IMR-90 (cell line): ENCODE measurements around the gene SUCLA2. TPM values are rescaled to one million over a fixed set of nuclear protein-coding genes. Genes with fewer than 3 reads are reported as not detected.

Experiments used
- ATAC-seq: fragments of 200-7000 bp; cut with Tn5 transposase; 2 replicates; pipeline ENCODE4 v1.9.1; 2020; ENCODE audit warnings: low read depth, mild to moderate bottlenecking, moderate library complexity
- BruUV-seq: library from RNA; stranded (reverse); fragments of 400-500 nt; replicated peaks from 2 replicates; lab custom pipeline; 2021; lab: Mats Ljungman, UMichigan
- CTCF ChIA-PET: fragments of 300-600 bp; formaldehyde crosslinking; extraction: SDS; loops from one replicate; lab custom pipeline; 2021; ENCODE audit warnings: antibody characterized with exemption; lab: Yijun Ruan, JAX
- POLR2A ChIA-PET: fragments of 300-600 bp; sonication (Branson Sonifier 250); formaldehyde crosslinking; loops from one replicate; lab custom pipeline; 2022; ENCODE audit warnings: antibody characterized with exemption; ENCODE audit not compliant: unreplicated experiment; lab: Charles Lee
- DNase-seq: peaks from one replicate; pipeline ENCODE4 v3.0.0; 2013
- H2AFZ ChIP-seq: replicated peaks from 2 replicates; pipeline ENCODE3; 2013; ENCODE audit warnings: low read length, mild to moderate bottlenecking; ENCODE audit not compliant: poor library complexity
- H2AK5ac ChIP-seq: 2 replicates; pipeline ENCODE4 v1.6.1; 2013; ENCODE audit warnings: low read depth, low read length, inconsistent platforms
- H2AK9ac ChIP-seq: replicated peaks from 2 replicates; pipeline ENCODE3; 2013; ENCODE audit warnings: mild to moderate bottlenecking, low read depth, low read length, moderate library complexity; ENCODE audit not compliant: poor library complexity
- H2BK120ac ChIP-seq: 2 replicates; pipeline ENCODE4 v1.6.1; 2013; ENCODE audit warnings: low read depth, low read length, inconsistent platforms
- H2BK15ac ChIP-seq: 3 replicates; pipeline ENCODE4 v1.6.1; 2013; ENCODE audit warnings: low read depth, low read length, inconsistent platforms
- H2BK20ac ChIP-seq: 2 replicates; pipeline ENCODE4 v1.6.1; 2013; ENCODE audit warnings: low read depth, mild to moderate bottlenecking, inconsistent platforms, low read length, moderate library complexity
- H2BK5ac ChIP-seq: 2 replicates; pipeline ENCODE4 v1.6.1; 2013; ENCODE audit warnings: mild to moderate bottlenecking, low read depth, low read length, inconsistent platforms; ENCODE audit not compliant: poor library complexity, severe bottlenecking
- H3K14ac ChIP-seq: replicated peaks from 2 replicates; pipeline ENCODE4 v1.6.1; 2013; ENCODE audit warnings: low read depth, low read length, inconsistent platforms
- H3K18ac ChIP-seq: 2 replicates; pipeline ENCODE4 v1.6.1; 2013; ENCODE audit warnings: low read depth, low read length, control low read depth
- H3K23ac ChIP-seq: 2 replicates; pipeline ENCODE4 v1.6.1; 2013; ENCODE audit warnings: low read depth, low read length, inconsistent platforms
- H3K27ac ChIP-seq: 2 replicates; pipeline ENCODE4 v1.5.1; 2013; ENCODE audit warnings: mild to moderate bottlenecking, control low read depth, low read length; ENCODE audit not compliant: insufficient read depth
- H3K27me3 ChIP-seq: 2 replicates; pipeline ENCODE4 v1.6.1; 2013; ENCODE audit warnings: low read length; ENCODE audit not compliant: control insufficient read depth, insufficient read depth
- H3K36me3 ChIP-seq: 2 replicates; pipeline ENCODE4 v1.6.1; 2013; ENCODE audit warnings: low read length, mixed read lengths; ENCODE audit not compliant: control insufficient read depth, insufficient read depth
- H3K4ac ChIP-seq: 2 replicates; pipeline ENCODE4 v1.6.1; 2013; ENCODE audit warnings: low read depth, low read length, inconsistent platforms
- H3K4me1 ChIP-seq: 2 replicates; pipeline ENCODE4 v1.6.1; 2013; ENCODE audit warnings: low read length, mixed read lengths; ENCODE audit not compliant: control insufficient read depth, insufficient read depth
- H3K4me2 ChIP-seq: 2 replicates; pipeline ENCODE4 v1.6.1; 2013; ENCODE audit warnings: low read depth, mild to moderate bottlenecking, control low read depth, low read length, moderate library complexity
- H3K4me3 ChIP-seq: 2 replicates; pipeline ENCODE4 v1.5.1; 2013; ENCODE audit warnings: low read depth, mild to moderate bottlenecking, control low read depth, low read length, moderate library complexity; ENCODE audit not compliant: insufficient read depth
- H3K56ac ChIP-seq: 2 replicates; pipeline ENCODE4 v1.6.1; 2013; ENCODE audit warnings: low read length, inconsistent platforms; ENCODE audit not compliant: insufficient read depth; ENCODE audit errors: extremely low read depth
- H3K79me1 ChIP-seq, 2 experiments: 2 replicates each; pipeline ENCODE4 v1.6.1; 2013; ENCODE audit warnings: low read length in 2 of 2, inconsistent platforms in 1 of 2, low read depth in 1 of 2
- H3K9ac ChIP-seq: 2 replicates; pipeline ENCODE4 v1.6.1; 2013; ENCODE audit warnings: low read depth, low read length, control low read depth
- H3K9me1 ChIP-seq: 2 replicates; pipeline ENCODE4 v1.6.1; 2013; ENCODE audit warnings: low read length, inconsistent platforms; ENCODE audit not compliant: insufficient read depth
- H3K9me3 ChIP-seq: 2 replicates; pipeline ENCODE4 v1.6.1; 2013; ENCODE audit warnings: low read length; ENCODE audit not compliant: control insufficient read depth, insufficient read depth
- H4K20me1 ChIP-seq: 2 replicates; pipeline ENCODE4 v1.6.1; 2013; ENCODE audit warnings: low read length, inconsistent platforms; ENCODE audit not compliant: insufficient read depth
- H4K5ac ChIP-seq: 2 replicates; pipeline ENCODE4 v1.6.1; 2013; ENCODE audit warnings: mild to moderate bottlenecking, low read depth, low read length, control low read depth
- H4K8ac ChIP-seq, 2 experiments: 2 replicates each; pipeline ENCODE4 v1.6.1; 2013; ENCODE audit warnings: low read depth in 2 of 2, low read length in 2 of 2, control low read depth in 1 of 2, inconsistent platforms in 1 of 2
- H4K91ac ChIP-seq: 2 replicates; pipeline ENCODE4 v1.6.1; 2013; ENCODE audit warnings: low read depth, low read length, inconsistent platforms; ENCODE audit not compliant: insufficient read depth
- BHLHE40 ChIP-seq: fragments of 150-350 bp; IDR thresholded peaks from 2 replicates; pipeline ENCODE4 v1.6.1; 2016; ENCODE audit warnings: mild to moderate bottlenecking, low read depth, low read length
- CEBPB ChIP-seq: IDR thresholded peaks from 2 replicates; pipeline ENCODE4 v1.6.1; 2012; ENCODE audit warnings: low read depth, low read length, improper control_type of control experiment
- CHD1 ChIP-seq: IDR thresholded peaks from 2 replicates; pipeline ENCODE4 v1.6.1; 2012; ENCODE audit warnings: low read depth, low read length, improper control_type of control experiment
- ELK1 ChIP-seq: fragments of 150-350 bp; IDR thresholded peaks from 2 replicates; pipeline ENCODE4 v1.6.1; 2016; ENCODE audit warnings: low read depth, mild to moderate bottlenecking, low read length, moderate library complexity, borderline replicate concordance
- FOS ChIP-seq: fragments of 150-350 bp; IDR thresholded peaks from 2 replicates; pipeline ENCODE4 v1.6.1; 2016; ENCODE audit warnings: low read depth, low read length
- MAFK ChIP-seq: IDR thresholded peaks from 2 replicates; pipeline ENCODE4 v1.6.1; 2012; ENCODE audit warnings: low read depth, low read length, improper control_type of control experiment
- MAZ ChIP-seq: IDR thresholded peaks from 2 replicates; pipeline ENCODE4 v1.6.1; 2012; ENCODE audit warnings: low read depth, mild to moderate bottlenecking, low read length, improper control_type of control experiment, moderate library complexity, borderline replicate concordance
- MXI1 ChIP-seq: IDR thresholded peaks from 2 replicates; pipeline ENCODE4 v1.6.1; 2012; ENCODE audit warnings: low read depth, mild to moderate bottlenecking, low read length, moderate library complexity, borderline replicate concordance
- NFE2L2 ChIP-seq: fragments of 150-350 bp; IDR thresholded peaks from 2 replicates; pipeline ENCODE4 v1.6.1; 2016; ENCODE audit warnings: low read depth, mild to moderate bottlenecking, low read length
- POLR2A ChIP-seq: IDR thresholded peaks from 2 replicates; pipeline ENCODE4 v1.6.1; 2012; ENCODE audit warnings: mild to moderate bottlenecking, low read depth, low read length
- RAD21 ChIP-seq: IDR thresholded peaks from 2 replicates; pipeline ENCODE4 v1.6.1; 2012; ENCODE audit warnings: low read length, improper control_type of control experiment
- RCOR1 ChIP-seq: IDR thresholded peaks from 2 replicates; pipeline ENCODE4 v1.6.1; 2012; ENCODE audit warnings: mild to moderate bottlenecking, low read length, improper control_type of control experiment; ENCODE audit not compliant: insufficient replicate concordance
- RFX5 ChIP-seq: IDR thresholded peaks from 2 replicates; pipeline ENCODE4 v1.8.0; 2012; ENCODE audit warnings: low read depth, mild to moderate bottlenecking, low read length, moderate library complexity
- SMC3 ChIP-seq: fragments of 150-350 bp; IDR thresholded peaks from 2 replicates; pipeline ENCODE4 v1.6.1; 2016; ENCODE audit warnings: low read depth, mild to moderate bottlenecking, antibody characterized with exemption, low read length, moderate library complexity
- WGBS, 2 experiments: methylation state at CpG; one replicate each; pipeline versions ENCODE4 v1.1.5 to v1.1.7; 2013; ENCODE audit warnings: missing lambda C conversion rate in 2 of 2; ENCODE audit not compliant: insufficient read length in 1 of 2; ENCODE audit errors: extremely low coverage in 2 of 2; 5-methylcytosine and 5-hydroxymethylcytosine counted together
- dilution Hi-C: fragments of 300-500 bp; cut with HindIII; formaldehyde crosslinking; loops from one replicate; pipeline ENCODE4 v1.14.3; 2018; ENCODE audit warnings: low sequenced_read_pairs; ENCODE audit not compliant: unreplicated experiment
- in situ Hi-C: fragments of 300-500 bp; cut with MboI; formaldehyde crosslinking; loops from 3 replicates; pipeline ENCODE4 v1.14.3; 2019; ENCODE audit warnings: low sequenced_read_pairs, inconsistent platforms, mixed read lengths
- intact Hi-C: fragments of 100-400 bp; cut with micrococcal nuclease; formaldehyde crosslinking; loops from 2 replicates; pipeline ENCODE4 v1.10.0; 2022
- polyA plus RNA-seq, 3 experiments: library from polyadenylated mRNA; depleted of rRNA; stranded (reverse); fragments of >200 nt; gene quantifications; 2 replicates each; pipeline ENCODE4 v1.2.3, GENCODE V29; 2012; ENCODE audit warnings: low replicate concordance in 1 of 3
- total RNA-seq: library from RNA; depleted of rRNA; stranded (reverse); fragments of >200 nt; gene quantifications from 2 replicates; pipeline ENCODE4 v1.2.3, GENCODE V29; 2012
- TF ChIP-seq, protein P1 (sequence below): conservative IDR thresholded peaks from 2 replicates; pipeline ENCODE4 v1.5.1; 2012; ENCODE audit warnings: mild to moderate bottlenecking, low read depth, low read length, improper control_type of control experiment
- TF ChIP-seq, protein P2 (sequence below): fragments of 150-350 bp; IDR thresholded peaks from 2 replicates; pipeline ENCODE4 v1.6.1; 2017; ENCODE audit warnings: mild to moderate bottlenecking, antibody characterized with exemption, low read length, low read depth

The SUCLA2 gene
- total and polyA plus RNA-seq, 2 of the 4 experiments (the other 2 are of a cell fraction) = 31.5 to 36.1 TPM

DNA sequence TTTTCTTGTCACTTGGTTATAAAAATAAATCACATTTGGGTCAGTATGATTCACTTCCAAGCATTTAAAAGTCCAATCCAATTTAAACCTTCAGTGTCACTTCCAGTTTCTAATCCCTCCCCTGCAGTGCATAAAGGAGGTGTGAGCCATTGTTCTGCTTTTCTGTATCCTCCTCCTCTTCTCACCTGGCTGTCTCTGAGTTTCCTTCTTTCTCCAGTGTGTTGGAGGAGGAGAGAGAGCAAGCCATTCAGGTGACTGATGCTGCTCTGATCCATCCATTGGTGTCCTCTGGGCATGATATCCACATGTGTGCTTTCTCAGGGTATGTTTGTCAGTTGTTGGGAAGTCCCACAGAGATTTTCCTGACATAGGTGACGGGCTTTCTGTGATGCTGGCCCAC lies 37.7 kb upstream of the SUCLA2 start:
- DNase-seq (no peak), ATAC-seq (no peak)
- no peak overlapping the region; the same call in 1 of the 2 replicates for H3K27ac ChIP-seq
- BruUV-seq = TSS peak; percentile 51
- H2BK20ac ChIP-seq = no peak overlapping the region
- intact Hi-C loops (loop anchor here (5.0 kb wide), 1 partner anchor 729 kb away; no protein-coding TSS in a partner anchor), in situ Hi-C loops (no loop called here), dilution Hi-C loops (no loop called here)
- no peak overlapping the region for H2BK15ac ChIP-seq
- no peak overlapping the region for H3K56ac ChIP-seq
- H3K4me2 ChIP-seq = peak overlapping the region; percentile 92
- TF ChIP-seq CHD1 (no peak), FOS (no peak), RAD21 (no peak), RCOR1 (no peak), MXI1 (no peak), POLR2A (no peak), SMC3 (no peak), ELK1 (no peak), MAFK (no peak), BHLHE40 (no peak), NFE2L2 (no peak), RFX5 (no peak), MAZ (no peak), CEBPB (no peak)
- TF ChIP-seq, protein P1, sequence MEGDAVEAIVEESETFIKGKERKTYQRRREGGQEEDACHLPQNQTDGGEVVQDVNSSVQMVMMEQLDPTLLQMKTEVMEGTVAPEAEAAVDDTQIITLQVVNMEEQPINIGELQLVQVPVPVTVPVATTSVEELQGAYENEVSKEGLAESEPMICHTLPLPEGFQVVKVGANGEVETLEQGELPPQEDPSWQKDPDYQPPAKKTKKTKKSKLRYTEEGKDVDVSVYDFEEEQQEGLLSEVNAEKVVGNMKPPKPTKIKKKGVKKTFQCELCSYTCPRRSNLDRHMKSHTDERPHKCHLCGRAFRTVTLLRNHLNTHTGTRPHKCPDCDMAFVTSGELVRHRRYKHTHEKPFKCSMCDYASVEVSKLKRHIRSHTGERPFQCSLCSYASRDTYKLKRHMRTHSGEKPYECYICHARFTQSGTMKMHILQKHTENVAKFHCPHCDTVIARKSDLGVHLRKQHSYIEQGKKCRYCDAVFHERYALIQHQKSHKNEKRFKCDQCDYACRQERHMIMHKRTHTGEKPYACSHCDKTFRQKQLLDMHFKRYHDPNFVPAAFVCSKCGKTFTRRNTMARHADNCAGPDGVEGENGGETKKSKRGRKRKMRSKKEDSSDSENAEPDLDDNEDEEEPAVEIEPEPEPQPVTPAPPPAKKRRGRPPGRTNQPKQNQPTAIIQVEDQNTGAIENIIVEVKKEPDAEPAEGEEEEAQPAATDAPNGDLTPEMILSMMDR = no peak
- TF ChIP-seq, protein P2, sequence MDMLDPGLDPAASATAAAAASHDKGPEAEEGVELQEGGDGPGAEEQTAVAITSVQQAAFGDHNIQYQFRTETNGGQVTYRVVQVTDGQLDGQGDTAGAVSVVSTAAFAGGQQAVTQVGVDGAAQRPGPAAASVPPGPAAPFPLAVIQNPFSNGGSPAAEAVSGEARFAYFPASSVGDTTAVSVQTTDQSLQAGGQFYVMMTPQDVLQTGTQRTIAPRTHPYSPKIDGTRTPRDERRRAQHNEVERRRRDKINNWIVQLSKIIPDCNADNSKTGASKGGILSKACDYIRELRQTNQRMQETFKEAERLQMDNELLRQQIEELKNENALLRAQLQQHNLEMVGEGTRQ = no peak
- H3K4me3 ChIP-seq = no peak overlapping the region; the same call in 1 of the 2 replicates
- H2BK5ac ChIP-seq = peak overlapping the region; percentile 77
- CTCF ChIA-PET = interaction anchor here (0.6 to 3.8 kb wide), 3 partner anchors 9 to 88 kb away, joined by 3 to 13 read pairs (median 4); no protein-coding TSS in a partner anchor
- peak overlapping the region; percentile 76 for H2AK9ac ChIP-seq
- peaks cover 7% of the 10 kb centered on the region for H3K9me1 ChIP-seq
- H3K9ac ChIP-seq = no peak overlapping the region; the same call in 1 of the 2 replicates
- POLR2A ChIA-PET = no interaction called here
- H4K20me1 ChIP-seq = peaks cover 3% of the 10 kb centered on the region; the same call in 1 of the 2 replicates
- peak overlapping the region; percentile 33; the same call in 1 of the 2 replicates for H2BK120ac ChIP-seq
- WGBS, 2 experiments = no CpG with 5 or more reads among the region's 1 CpG
- H2AK5ac ChIP-seq = peak overlapping the region; percentile 35; the same call in 1 of the 2 replicates
- no peak overlapping the region for H3K18ac ChIP-seq
- H3K36me3 ChIP-seq = peaks cover 1% of the 10 kb centered on the region; the same call in 1 of the 2 replicates
- H3K23ac ChIP-seq = peak overlapping the region; percentile 82
- peaks cover 10 to 35% of the 10 kb centered on the region in 2 experiments for H3K79me1 ChIP-seq
- no peak overlapping the region for H3K14ac ChIP-seq
- H4K5ac ChIP-seq = peak overlapping the region; percentile 10; the same call in 1 of the 2 replicates
- no peaks in the 10 kb centered on the region for H3K9me3 ChIP-seq
- H4K91ac ChIP-seq = no peak overlapping the region
- H3K27me3 ChIP-seq = no peaks in the 10 kb centered on the region
- H4K8ac ChIP-seq = peak overlapping the region; percentile 92 to 99; a peak in 2 of 4 replicates
- H3K4me1 ChIP-seq = peaks cover 6% of the 10 kb centered on the region
- H2AFZ ChIP-seq = no peak overlapping the region
- peak overlapping the region; percentile 94 for H3K4ac ChIP-seq
